Measurements from ENCODE around the gene RAB36. TPM values are rescaled to one million over a fixed set of nuclear protein-coding genes. Genes with fewer than 3 reads are reported as not detected.

Gene RAB36
- total and polyA plus RNA-seq, 9 of the 15 experiments (the other 6 are each of a cell fraction or from before 2014, with no cell fraction given) = 0.04 to 0.50 (median 0.08) TPM; not detected in 3

- Histone ChIP-seq H3K79me2 (ENCODE audit: control insufficient read depth, insufficient read depth, low read length) (no peaks in the 10 kb centered on the region), H3K27ac (ENCODE audit: extremely low read depth, low read depth, low read length) (no peak overlapping the region), H3K4me1 (replicated peaks in 1 of 2; ENCODE audit: control insufficient read depth in 2 of 2, insufficient read depth in 2 of 2, low read length in 2 of 2) (peaks cover 0 to 36% of the 10 kb centered on the region in 2 experiments; a peak in 2 of 5 replicates), H2AFZ (ENCODE audit: low read depth, low read length) (no peak overlapping the region), H3K9ac (ENCODE audit: insufficient read depth in 1 of 2, low read depth in 2 of 2, low read length in 2 of 2) (peak overlapping the region in 1 of 2 experiments; percentile 11; a peak in 1 of 4 replicates), H3K9me1 (ENCODE audit: control insufficient read depth, insufficient read depth, low read length) (peaks cover 12% of the 10 kb centered on the region), H4K20me1 (replicated peaks; ENCODE audit: control insufficient read depth, insufficient read depth, low read length) (peaks cover 99% of the 10 kb centered on the region), H3K9me3 (replicated peaks; ENCODE audit: control insufficient read depth, insufficient read depth, low read depth, low read length) (no peaks in the 10 kb centered on the region), H3K4me3 (no peak overlapping the region), H3K4me2 (ENCODE audit: insufficient read depth, low read length) (no peak overlapping the region), H3K36me3 (ENCODE audit: control insufficient read depth, insufficient read depth, low read length) (no peaks in the 10 kb centered on the region), H3K27me3 (ENCODE audit: control insufficient read depth in 2 of 2, insufficient read depth in 2 of 2, low read length in 2 of 2) (peaks cover 57 to 100% of the 10 kb centered on the region in 2 experiments)
- peak in 2 of 4 experiments; percentile 60 to 65 for DNase-seq (ENCODE audit: extremely low read depth in 1 of 4, low spot score in 3 of 4)
- ChIA-PET CTCF (ENCODE audit: low intra/inter-chr PET ratio) (interaction anchor here (2.1 kb wide), 1 partner anchor 18 kb away, joined by 5 read pairs; no protein-coding TSS in a partner anchor), POLR2A (interaction anchor here (0.6 to 19.9 kb wide), 12 partner anchors 5 to 401 kb away, joined by 3 to 414 read pairs (median 4); partner anchors contain the start of gene GNAZ)
- intact Hi-C loops (cut with micrococcal nuclease) = no loop called here
- BruUV-seq (replicated peaks) = no TSS peak
- WGBS (ENCODE audit: insufficient coverage, low coverage, missing lambda C conversion rate) = under 1% methylated on average over 10 of the region's 10 CpGs
- in situ Hi-C loops (cut with MboI) = no loop called here
- no peak for ATAC-seq
- FAIRE-seq = no peak
- TF ChIP-seq L3MBTL2 (IDR thresholded peaks at IDR 0.05) (no peak), ZNF445 (CRISPR knock-in tag; IDR thresholded peaks at IDR 0.05; ENCODE audit: low read depth) (no peak), BCOR (IDR thresholded peaks at IDR 0.05) (no peak), FOXM1 (IDR thresholded peaks at IDR 0.05; ENCODE audit: low read depth) (no peak), FOXM1 (CRISPR knock-in tag; IDR thresholded peaks at IDR 0.05; ENCODE audit: low read depth) (no peak), ZFP30 (CRISPR knock-in tag; IDR thresholded peaks at IDR 0.05; ENCODE audit: borderline replicate concordance) (no peak), PHF20 (IDR thresholded peaks at IDR 0.05; ENCODE audit: partially characterized antibody) (no peak), ATF6 (CRISPR knock-in tag; IDR thresholded peaks at IDR 0.05) (no peak), E2F3 (CRISPR knock-in tag; IDR thresholded peaks at IDR 0.05) (no peak), MEIS2 (IDR thresholded peaks at IDR 0.05; ENCODE audit: partially characterized antibody) (no peak), SNIP1 (IDR thresholded peaks at IDR 0.05; ENCODE audit: low read depth) (no peak), PYGO2 (tag; IDR thresholded peaks at IDR 0.05) (no peak), MAFK (IDR thresholded peaks at IDR 0.05; ENCODE audit: low read length) (0 out of 2 replicates have a peak, but pooled peaks have one; percentile 11), HEY1 (CRISPR knock-in tag; IDR thresholded peaks at IDR 0.05; ENCODE audit: borderline replicate concordance) (no peak)
- TF ChIP-seq, protein P1, sequence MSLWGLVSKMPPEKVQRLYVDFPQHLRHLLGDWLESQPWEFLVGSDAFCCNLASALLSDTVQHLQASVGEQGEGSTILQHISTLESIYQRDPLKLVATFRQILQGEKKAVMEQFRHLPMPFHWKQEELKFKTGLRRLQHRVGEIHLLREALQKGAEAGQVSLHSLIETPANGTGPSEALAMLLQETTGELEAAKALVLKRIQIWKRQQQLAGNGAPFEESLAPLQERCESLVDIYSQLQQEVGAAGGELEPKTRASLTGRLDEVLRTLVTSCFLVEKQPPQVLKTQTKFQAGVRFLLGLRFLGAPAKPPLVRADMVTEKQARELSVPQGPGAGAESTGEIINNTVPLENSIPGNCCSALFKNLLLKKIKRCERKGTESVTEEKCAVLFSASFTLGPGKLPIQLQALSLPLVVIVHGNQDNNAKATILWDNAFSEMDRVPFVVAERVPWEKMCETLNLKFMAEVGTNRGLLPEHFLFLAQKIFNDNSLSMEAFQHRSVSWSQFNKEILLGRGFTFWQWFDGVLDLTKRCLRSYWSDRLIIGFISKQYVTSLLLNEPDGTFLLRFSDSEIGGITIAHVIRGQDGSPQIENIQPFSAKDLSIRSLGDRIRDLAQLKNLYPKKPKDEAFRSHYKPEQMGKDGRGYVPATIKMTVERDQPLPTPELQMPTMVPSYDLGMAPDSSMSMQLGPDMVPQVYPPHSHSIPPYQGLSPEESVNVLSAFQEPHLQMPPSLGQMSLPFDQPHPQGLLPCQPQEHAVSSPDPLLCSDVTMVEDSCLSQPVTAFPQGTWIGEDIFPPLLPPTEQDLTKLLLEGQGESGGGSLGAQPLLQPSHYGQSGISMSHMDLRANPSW (CRISPR knock-in tag; IDR thresholded peaks at IDR 0.05) = peak; percentile 80; the same call in 1 of the 2 replicates
- TF ChIP-seq, protein P2, sequence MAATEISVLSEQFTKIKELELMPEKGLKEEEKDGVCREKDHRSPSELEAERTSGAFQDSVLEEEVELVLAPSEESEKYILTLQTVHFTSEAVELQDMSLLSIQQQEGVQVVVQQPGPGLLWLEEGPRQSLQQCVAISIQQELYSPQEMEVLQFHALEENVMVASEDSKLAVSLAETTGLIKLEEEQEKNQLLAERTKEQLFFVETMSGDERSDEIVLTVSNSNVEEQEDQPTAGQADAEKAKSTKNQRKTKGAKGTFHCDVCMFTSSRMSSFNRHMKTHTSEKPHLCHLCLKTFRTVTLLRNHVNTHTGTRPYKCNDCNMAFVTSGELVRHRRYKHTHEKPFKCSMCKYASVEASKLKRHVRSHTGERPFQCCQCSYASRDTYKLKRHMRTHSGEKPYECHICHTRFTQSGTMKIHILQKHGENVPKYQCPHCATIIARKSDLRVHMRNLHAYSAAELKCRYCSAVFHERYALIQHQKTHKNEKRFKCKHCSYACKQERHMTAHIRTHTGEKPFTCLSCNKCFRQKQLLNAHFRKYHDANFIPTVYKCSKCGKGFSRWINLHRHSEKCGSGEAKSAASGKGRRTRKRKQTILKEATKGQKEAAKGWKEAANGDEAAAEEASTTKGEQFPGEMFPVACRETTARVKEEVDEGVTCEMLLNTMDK (IDR thresholded peaks at IDR 0.05; ENCODE audit: borderline replicate concordance, insufficient read depth, low read depth, low read length, poor library complexity, severe bottlenecking) = no peak
Measured at GRCh38 chr22:23110190-23110921, 34.9 kb upstream of the RAB36 start.

Data from K562 (cell line).